Hepatocyte (in vitro differentiated cells): ENCODE data around the gene CCDC154. TPM values are rescaled to one million over a fixed set of nuclear protein-coding genes. Genes with fewer than 3 reads are reported as not detected.

Source experiments
- DNase-seq: peaks from one replicate; pipeline ENCODE4 v3.0.0-alpha.2; 2016; ENCODE audit warnings: low spot score
- H2AFZ ChIP-seq: fragments of 200-600 bp; sonication (generic); 2 replicates; pipeline ENCODE4 v1.6.0; 2016; ENCODE audit warnings: antibody characterized with exemption, mild to moderate bottlenecking
- H3K27ac ChIP-seq: fragments of 200-600 bp; sonication (generic); 2 replicates; pipeline ENCODE4 v1.5.1; 2016; ENCODE audit warnings: mild to moderate bottlenecking
- H3K27me3 ChIP-seq: fragments of 200-600 bp; sonication (generic); 2 replicates; pipeline ENCODE4 v1.6.1; 2016
- H3K36me3 ChIP-seq: fragments of 200-600 bp; sonication (generic); replicated peaks from 2 replicates; pipeline ENCODE4 v1.5.1; 2016; ENCODE audit warnings: low read depth; ENCODE audit not compliant: insufficient read depth
- H3K4me1 ChIP-seq: fragments of 200-600 bp; sonication (generic); 2 replicates; pipeline ENCODE4 v1.5.1; 2016; ENCODE audit warnings: mild to moderate bottlenecking, moderate library complexity; ENCODE audit not compliant: insufficient read depth
- H3K4me2 ChIP-seq: fragments of 200-600 bp; sonication (generic); 2 replicates; pipeline ENCODE4 v1.6.0; 2016
- H3K4me3 ChIP-seq: fragments of 200-600 bp; sonication (generic); 2 replicates; pipeline ENCODE4 v1.5.1; 2016; ENCODE audit warnings: mild to moderate bottlenecking
- H3K79me2 ChIP-seq: fragments of 200-600 bp; sonication (generic); 2 replicates; pipeline ENCODE4 v1.6.0; 2017; ENCODE audit warnings: mild to moderate bottlenecking
- H3K9me2 ChIP-seq: fragments of 200-600 bp; sonication (generic); replicated peaks from 2 replicates; pipeline ENCODE4 v1.6.0; 2017; ENCODE audit warnings: mild to moderate bottlenecking; ENCODE audit not compliant: insufficient read depth
- H3K9me3 ChIP-seq: fragments of 200-600 bp; sonication (generic); 2 replicates; pipeline ENCODE4 v1.5.1; 2016; ENCODE audit warnings: low read depth, mild to moderate bottlenecking
- H4K20me1 ChIP-seq: fragments of 200-600 bp; sonication (generic); 2 replicates; pipeline ENCODE4 v1.6.0; 2016; ENCODE audit warnings: mild to moderate bottlenecking; ENCODE audit not compliant: insufficient read depth, poor library complexity, severe bottlenecking
- EZH2 ChIP-seq: fragments of 200-600 bp; sonication (generic); IDR thresholded peaks from 2 replicates; pipeline ENCODE4 v1.6.1; 2016; ENCODE audit warnings: antibody characterized with exemption, mild to moderate bottlenecking, borderline replicate concordance
- EZH2phosphoT487 ChIP-seq: fragments of 200-600 bp; sonication (generic); IDR thresholded peaks from one replicate; pipeline ENCODE4 v1.6.1; 2018; ENCODE audit warnings: antibody characterized with exemption, mild to moderate bottlenecking, low read depth, moderate library complexity; ENCODE audit not compliant: unreplicated experiment, severe bottlenecking
- WGBS: methylation state at CpG from one replicate; pipeline ENCODE4 v1.1.6; 2016; ENCODE audit warnings: low lambda C conversion rate; ENCODE audit errors: missing lambda C conversion rate; 5-methylcytosine and 5-hydroxymethylcytosine counted together
- polyA plus RNA-seq: library from polyadenylated mRNA; unstranded; fragments of >200 nt; fragmentation: Nextera tagmentation; extraction: Ambion mirVana; gene quantifications from 2 replicates; pipeline ENCODE4 v1.2.1, GENCODE V29; 2016
- total RNA-seq: library from RNA; depleted of rRNA; stranded (reverse); fragments of >200 nt; gene quantifications from 2 replicates; pipeline ENCODE4 v1.2.3, GENCODE V29; 2014
- TF ChIP-seq, protein P1 (sequence below): fragments of 200-600 bp; sonication (generic); IDR thresholded peaks from 2 replicates; pipeline ENCODE4 v1.5.1; 2016; ENCODE audit warnings: antibody characterized with exemption, mild to moderate bottlenecking; ENCODE audit not compliant: poor library complexity

CCDC154 gene
- total and polyA plus RNA-seq, 2 experiments from 2014 or later: 0.33 to 1.6 TPM

DNA sequence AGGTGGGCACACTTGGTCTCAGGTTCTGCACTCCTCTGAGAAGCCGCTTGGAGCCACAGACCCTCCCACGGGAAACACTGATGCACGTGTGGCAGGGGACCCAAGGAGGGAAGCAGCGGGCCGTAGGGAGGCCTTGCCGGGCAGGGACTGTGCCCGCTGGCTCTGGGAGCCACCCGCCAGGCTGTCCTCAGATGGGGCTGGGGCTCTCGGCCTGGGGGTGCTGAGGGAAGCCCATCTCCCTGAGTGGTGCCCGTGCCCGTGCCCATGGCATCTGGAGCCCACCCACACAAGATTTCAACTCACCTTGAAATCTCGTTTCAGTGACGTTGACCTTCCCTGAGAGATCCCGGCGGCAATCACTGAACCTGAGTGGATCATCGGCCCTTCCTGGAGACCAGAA is 12.6 kb upstream of the CCDC154 start:
- H3K27ac ChIP-seq: no peak overlapping the region
- H3K4me1 ChIP-seq: no peaks in the 10 kb centered on the region
- WGBS: 95% methylated on average over 16 of the region's 16 CpGs

DNA sequence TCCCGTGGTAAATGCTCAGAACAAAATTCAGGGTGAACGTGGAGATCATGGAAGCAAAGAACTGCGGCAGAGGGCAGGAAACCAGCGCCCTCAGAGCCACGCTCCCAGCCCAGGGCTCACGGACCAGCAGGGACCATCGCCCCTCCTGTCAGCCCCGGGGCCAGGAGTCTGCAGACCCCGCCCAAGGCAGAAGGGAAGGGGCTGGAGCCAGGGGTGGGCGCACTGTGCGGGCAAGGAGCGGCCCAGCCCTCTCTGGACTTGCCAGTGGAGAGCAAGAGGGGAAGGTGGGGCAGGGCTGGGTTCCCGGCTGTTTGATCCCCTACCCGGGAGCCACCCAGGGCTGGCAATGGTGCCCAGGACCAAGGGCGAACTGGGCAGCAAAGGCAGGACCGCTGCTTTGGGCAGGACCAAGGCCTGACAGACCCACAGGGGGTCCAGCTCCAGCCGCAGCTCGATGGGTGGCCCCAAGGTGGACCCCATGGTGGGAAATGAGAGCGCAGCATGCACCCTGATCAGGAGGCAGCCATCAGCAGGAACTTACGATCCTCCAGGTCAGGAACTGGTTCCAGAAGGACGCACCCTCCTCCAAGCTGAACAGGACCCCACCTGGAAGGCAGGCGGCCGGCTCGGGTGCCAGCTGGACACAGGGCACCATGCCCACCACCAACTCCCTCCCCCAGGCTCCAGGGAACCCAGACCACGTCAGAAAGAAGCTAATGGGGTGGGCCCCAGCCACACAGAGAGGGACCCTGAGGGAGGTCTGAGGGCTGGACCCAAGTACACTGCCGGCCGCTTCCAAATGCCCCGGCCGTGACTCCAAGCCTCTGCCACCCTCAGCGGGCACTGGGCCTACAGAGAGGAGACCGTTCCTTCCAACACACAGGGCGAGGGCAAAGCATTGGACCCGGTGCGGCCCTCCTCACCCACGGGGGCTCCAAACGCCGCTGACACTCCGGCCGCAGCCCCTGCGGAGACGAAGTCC is 11.1 kb upstream of the CCDC154 start:
- 96% methylated on average over 41 of the region's 41 CpGs for WGBS
- no peak for DNase-seq

More for the DNA sequence above, 12.6 kb upstream of the CCDC154 start:
- Histone ChIP-seq H3K79me2 (no peaks in the 10 kb centered on the region), H3K9me2 (no peaks in the 10 kb centered on the region), H2AFZ (no peak overlapping the region), H3K9me3 (no peaks in the 10 kb centered on the region), H3K27me3 (no peaks in the 10 kb centered on the region), H3K4me3 (no peak overlapping the region), H4K20me1 (no peaks in the 10 kb centered on the region), H3K36me3 (no peaks in the 10 kb centered on the region), H3K4me2 (no peak overlapping the region)
- TF ChIP-seq EZH2: no peak
- TF ChIP-seq, protein P1, sequence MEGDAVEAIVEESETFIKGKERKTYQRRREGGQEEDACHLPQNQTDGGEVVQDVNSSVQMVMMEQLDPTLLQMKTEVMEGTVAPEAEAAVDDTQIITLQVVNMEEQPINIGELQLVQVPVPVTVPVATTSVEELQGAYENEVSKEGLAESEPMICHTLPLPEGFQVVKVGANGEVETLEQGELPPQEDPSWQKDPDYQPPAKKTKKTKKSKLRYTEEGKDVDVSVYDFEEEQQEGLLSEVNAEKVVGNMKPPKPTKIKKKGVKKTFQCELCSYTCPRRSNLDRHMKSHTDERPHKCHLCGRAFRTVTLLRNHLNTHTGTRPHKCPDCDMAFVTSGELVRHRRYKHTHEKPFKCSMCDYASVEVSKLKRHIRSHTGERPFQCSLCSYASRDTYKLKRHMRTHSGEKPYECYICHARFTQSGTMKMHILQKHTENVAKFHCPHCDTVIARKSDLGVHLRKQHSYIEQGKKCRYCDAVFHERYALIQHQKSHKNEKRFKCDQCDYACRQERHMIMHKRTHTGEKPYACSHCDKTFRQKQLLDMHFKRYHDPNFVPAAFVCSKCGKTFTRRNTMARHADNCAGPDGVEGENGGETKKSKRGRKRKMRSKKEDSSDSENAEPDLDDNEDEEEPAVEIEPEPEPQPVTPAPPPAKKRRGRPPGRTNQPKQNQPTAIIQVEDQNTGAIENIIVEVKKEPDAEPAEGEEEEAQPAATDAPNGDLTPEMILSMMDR: no peak
- no peak for TF ChIP-seq EZH2phosphoT487
- no peak for DNase-seq

DNA sequence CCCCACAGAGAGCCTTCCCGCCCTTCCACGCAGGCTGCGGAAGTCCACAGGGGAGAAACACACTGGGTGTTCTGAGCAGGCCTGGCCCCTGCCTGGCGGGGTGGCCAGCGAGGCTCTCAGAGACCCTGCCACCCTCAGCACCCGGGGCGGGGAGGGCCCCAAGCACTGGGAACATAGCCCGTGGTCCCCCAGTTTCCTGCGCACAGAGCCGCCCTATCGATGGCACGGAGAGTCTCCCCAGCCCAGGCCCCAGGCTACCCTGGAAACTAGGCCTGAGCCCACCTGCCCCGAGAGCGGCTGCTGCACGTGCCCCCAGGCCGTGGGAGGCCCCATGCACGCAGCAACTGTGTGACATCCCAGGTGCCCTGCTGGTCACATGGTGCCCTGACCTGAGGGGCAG is 10.2 kb upstream of the CCDC154 start:
- Histone ChIP-seq H2AFZ (no peak overlapping the region), H3K9me2 (no peaks in the 10 kb centered on the region), H3K36me3 (no peaks in the 10 kb centered on the region), H3K4me3 (no peak overlapping the region), H3K27ac (no peak overlapping the region), H3K4me1 (no peaks in the 10 kb centered on the region), H3K27me3 (no peaks in the 10 kb centered on the region), H3K4me2 (no peak overlapping the region), H3K9me3 (no peaks in the 10 kb centered on the region), H3K79me2 (no peaks in the 10 kb centered on the region), H4K20me1 (no peaks in the 10 kb centered on the region)
- 93% methylated on average over 17 of the region's 17 CpGs for WGBS
- TF ChIP-seq EZH2: no peak
- TF ChIP-seq, protein P1: no peak
- no peak for DNase-seq

More for the DNA sequence above, 11.1 kb upstream of the CCDC154 start:
- Histone ChIP-seq H3K9me2 (no peaks in the 10 kb centered on the region), H3K27me3 (no peaks in the 10 kb centered on the region), H2AFZ (no peak overlapping the region), H3K79me2 (no peaks in the 10 kb centered on the region), H3K4me2 (no peak overlapping the region), H3K27ac (no peak overlapping the region), H3K9me3 (no peaks in the 10 kb centered on the region), H3K36me3 (no peaks in the 10 kb centered on the region), H3K4me3 (no peak overlapping the region), H3K4me1 (no peaks in the 10 kb centered on the region), H4K20me1 (no peaks in the 10 kb centered on the region)
- TF ChIP-seq, protein P1: no peak
- TF ChIP-seq EZH2 (no peak), EZH2phosphoT487 (no peak)
